ENCODE data around the gene COQ7. TPM values are rescaled to one million over a fixed set of nuclear protein-coding genes. Genes with fewer than 3 reads are reported as not detected.
A peak's percentile ranks its signal among the peaks of the same experiment; 100 is the strongest.

The COQ7 gene
- polyA plus RNA-seq, 1 of the 3 experiments (the other 2 are of a cell fraction), result 24.0 TPM

DNA sequence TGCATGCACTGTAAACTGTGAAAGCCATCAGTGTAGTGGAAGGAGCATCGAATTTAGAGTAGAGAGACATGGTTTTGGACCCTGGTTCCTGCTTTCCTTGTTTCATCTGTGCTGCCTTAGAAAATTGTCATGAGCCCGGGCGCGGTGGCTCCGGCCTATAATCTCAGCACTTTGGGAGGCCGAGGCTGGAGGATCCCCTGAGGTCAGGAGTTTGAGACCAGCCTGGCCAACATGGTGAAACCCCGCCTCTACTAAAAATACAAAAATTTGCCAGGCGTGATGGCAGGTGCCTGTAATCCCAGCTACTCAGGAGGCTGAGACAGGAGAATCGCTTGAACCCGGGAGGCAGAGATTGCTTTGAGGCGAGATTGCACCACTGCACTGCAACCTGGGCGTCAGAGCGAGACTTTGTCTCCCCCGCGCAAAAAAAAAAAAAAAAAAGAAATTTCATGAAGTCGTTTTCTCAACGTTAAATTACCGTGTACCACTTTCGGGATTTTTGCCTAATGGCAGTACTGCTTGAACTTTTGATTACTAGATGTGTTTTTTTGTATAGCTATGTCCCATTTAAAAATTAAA lies 912 bp downstream of the COQ7 start:
- peak overlapping the region; percentile 76 for H3K4me2 ChIP-seq
- POLR2A ChIA-PET, result interaction anchor here (0.7 kb wide), 1 partner anchor 41 kb away, joined by 3 read pairs; no protein-coding TSS in a partner anchor

GRCh38 chr16:19071811-19072777 lies 4.7 kb downstream of the COQ7 start:
- ChIA-PET CTCF (interaction anchor here (0.6 to 3.0 kb wide), 12 partner anchors 9 to 304 kb away, joined by 3 to 17 read pairs (median 4); partner anchors contain the start of gene TMC7), POLR2A (no interaction called here)
- Histone ChIP-seq H3K27ac (ENCODE audit: low read depth in 2 of 2, low read length in 1 of 2) (no peak overlapping the region), H3K36me3 (replicated peaks in 1 of 2; ENCODE audit: control insufficient read depth in 1 of 2, insufficient read depth in 2 of 2, low read length in 1 of 2) (peaks cover 6 to 8% of the 10 kb centered on the region in 2 experiments), H4K20me1 (ENCODE audit: insufficient read depth) (no peaks in the 10 kb centered on the region), H3K79me2 (ENCODE audit: insufficient read depth) (peaks cover 13% of the 10 kb centered on the region), H3K9ac (no peak overlapping the region), H3K4me2 (no peak overlapping the region), H3K9me2 (no peaks in the 10 kb centered on the region), H3K27me3 (ENCODE audit: insufficient read depth) (no peaks in the 10 kb centered on the region), H3F3A (replicated peaks; ENCODE audit: insufficient read depth) (no peaks in the 10 kb centered on the region), H3K4me3 (ENCODE audit: low read depth in 2 of 2, low read length in 1 of 2) (no peak overlapping the region), H2AFZ (ENCODE audit: low read depth) (no peak overlapping the region), H3K9me3 (no peaks in the 10 kb centered on the region), H3K4me1 (ENCODE audit: control insufficient read depth in 1 of 2, insufficient read depth in 2 of 2, low read depth in 1 of 2, low read length in 1 of 2) (no peaks in the 10 kb centered on the region)
- peak; percentile 58 for DNase-seq
- WGBS (ENCODE audit: low lambda C conversion rate), result 71% methylated on average over 21 of the region's 21 CpGs
- TF ChIP-seq SMC3 (IDR thresholded peaks at IDR 0.05; ENCODE audit: low read depth, low read length) (peak; percentile 69), FOXM1 (IDR thresholded peaks at IDR 0.05; ENCODE audit: low read depth) (no peak), MEF2A (IDR thresholded peaks at IDR 0.05; ENCODE audit: borderline replicate concordance, low read depth) (no peak), POLR2AphosphoS5 (IDR thresholded peaks at IDR 0.05; ENCODE audit: low read depth, low read length) (no peak), ZBTB33 (IDR thresholded peaks at IDR 0.05; ENCODE audit: borderline replicate concordance, low read depth) (no peak), RAD21 (IDR thresholded peaks at IDR 0.05; ENCODE audit: low read length) (peak; percentile 74), CTCF (IDR thresholded peaks at IDR 0.05) (peak; percentile 79), JUND (IDR thresholded peaks at IDR 0.05) (no peak)

More for the DNA sequence above, 912 bp downstream of the COQ7 start:
- H2AFZ ChIP-seq (ENCODE audit: low read depth), result peak overlapping the region; percentile 99
- H3K4me1 ChIP-seq (ENCODE audit: control insufficient read depth in 1 of 2, insufficient read depth in 2 of 2, low read depth in 1 of 2, low read length in 1 of 2), result no peaks in the 10 kb centered on the region; a peak in 1 of 4 replicates
- TF ChIP-seq JUND (IDR thresholded peaks at IDR 0.05) (no peak), SIN3A (IDR thresholded peaks at IDR 0.05; ENCODE audit: borderline replicate concordance, low read depth, low read length) (no peak), RCOR1 (IDR thresholded peaks at IDR 0.05; ENCODE audit: low read length) (no peak), ELF1 (IDR thresholded peaks at IDR 0.05) (no peak), MXI1 (IDR thresholded peaks at IDR 0.05; ENCODE audit: low read depth, low read length) (no peak), MEF2A (IDR thresholded peaks at IDR 0.05; ENCODE audit: borderline replicate concordance, low read depth) (no peak), USF2 (IDR thresholded peaks at IDR 0.05; ENCODE audit: borderline replicate concordance, low read depth, low read length) (no peak), FOXJ3 (CRISPR knock-in tag; IDR thresholded peaks at IDR 0.05) (no peak), CHD2 (IDR thresholded peaks at IDR 0.05; ENCODE audit: low read length, partially characterized antibody) (no peak), EZH2phosphoT487 (IDR thresholded peaks at IDR 0.05; ENCODE audit: borderline replicate concordance, low read depth) (no peak), GATA2 (CRISPR knock-in tag; IDR thresholded peaks at IDR 0.05) (no peak), IRF3 (IDR thresholded peaks at IDR 0.05; ENCODE audit: low read depth, low read length) (no peak)
- TF ChIP-seq, protein P1, sequence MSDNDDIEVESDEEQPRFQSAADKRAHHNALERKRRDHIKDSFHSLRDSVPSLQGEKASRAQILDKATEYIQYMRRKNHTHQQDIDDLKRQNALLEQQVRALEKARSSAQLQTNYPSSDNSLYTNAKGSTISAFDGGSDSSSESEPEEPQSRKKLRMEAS (IDR thresholded peaks at IDR 0.05; ENCODE audit: low read depth), result no peak
- H3K27me3 ChIP-seq (ENCODE audit: insufficient read depth), result no peaks in the 10 kb centered on the region
- H3K9ac ChIP-seq, result peak overlapping the region; percentile 97
- no peaks in the 10 kb centered on the region for H4K20me1 ChIP-seq (ENCODE audit: insufficient read depth)
- CTCF ChIA-PET, result interaction anchor here (1.2 to 4.3 kb wide), 4 partner anchors 18 to 435 kb away, joined by 3 to 16 read pairs (median 6); partner anchors contain the start of gene TMC7
- WGBS (ENCODE audit: low lambda C conversion rate), result 15% methylated on average over 16 of the region's 19 CpGs
- peak overlapping the region; percentile 74 to 94 for H3K4me3 ChIP-seq (ENCODE audit: low read depth in 2 of 2, low read length in 1 of 2)
- DNase-seq, result no peak
- H3K36me3 ChIP-seq (replicated peaks in 1 of 2; ENCODE audit: control insufficient read depth in 1 of 2, insufficient read depth in 2 of 2, low read length in 1 of 2), result no peaks in the 10 kb centered on the region
- peaks cover 13% of the 10 kb centered on the region for H3K79me2 ChIP-seq (ENCODE audit: insufficient read depth)
- H3K9me2 ChIP-seq, result no peaks in the 10 kb centered on the region
- no peaks in the 10 kb centered on the region for H3F3A ChIP-seq (replicated peaks; ENCODE audit: insufficient read depth)
- H3K27ac ChIP-seq (ENCODE audit: low read depth in 2 of 2, low read length in 1 of 2), result peak overlapping the region; percentile 92 to 99
- no peaks in the 10 kb centered on the region for H3K9me3 ChIP-seq

All from SK-N-SH (cell line).